Breast epithelium (tissue), 4 donors: ENCODE data around the gene C1orf50. TPM values are rescaled to one million over a fixed set of nuclear protein-coding genes. Genes with fewer than 3 reads are reported as not detected.

ENCODE experiments used
- DNase-seq, 2 donors: peaks; one replicate each; pipeline ENCODE4 v3.0.0-alpha.2; 2019; ENCODE audit warnings: low spot score in 2 of 2
- H3K27ac ChIP-seq, 2 donors: fragments of 200-600 bp; sonication (generic) in 1 of 2; one replicate each; pipeline ENCODE4 v1.5.1; 2016 to 2019; ENCODE audit warnings: mild to moderate bottlenecking in 1 of 2
- H3K27me3 ChIP-seq, 2 donors: fragments of 200-600 bp; sonication (generic) in 1 of 2; one replicate each; pipeline versions ENCODE4 v1.5.1 to v1.6.0; 2017 to 2019; ENCODE audit warnings: control low read depth in 1 of 2, mild to moderate bottlenecking in 1 of 2
- H3K36me3 ChIP-seq: fragments of 200-600 bp; one replicate; pipeline ENCODE4 v1.5.1; 2019
- H3K4me1 ChIP-seq, 2 donors: fragments of 200-600 bp; sonication (generic); one replicate each; pipeline ENCODE4 v1.5.1; 2016 to 2019; ENCODE audit warnings: control low read depth in 1 of 2
- H3K4me3 ChIP-seq, 3 donors: fragments of 200-600 bp; sonication (generic); 1 replicate in 2 of 3; 2 replicates in 1 of 3; pipeline ENCODE4 v1.5.1; 2016 to 2019; ENCODE audit warnings: mild to moderate bottlenecking in 3 of 3, moderate library complexity in 2 of 3
- H3K9me3 ChIP-seq, 2 donors: fragments of 200-600 bp; sonication (generic) in 1 of 2; one replicate each; pipeline ENCODE4 v1.5.1; 2016 to 2019; ENCODE audit warnings: control low read depth in 1 of 2
- POLR2A ChIP-seq: fragments of 450-650 bp; IDR thresholded peaks from one replicate; pipeline ENCODE4 v1.6.1; 2016; ENCODE audit warnings: antibody characterized with exemption, mild to moderate bottlenecking, moderate library complexity
- POLR2AphosphoS5 ChIP-seq, 3 donors: sonication (generic); formaldehyde crosslinking; IDR thresholded peaks; one replicate each; pipeline ENCODE4 v1.6.1; 2017; ENCODE audit warnings: antibody characterized with exemption in 3 of 3
- intact Hi-C: fragments of 100-400 bp; cut with DNase I; formaldehyde crosslinking; loops from one replicate; pipeline ENCODE4 v1.15.1; 2023; ENCODE audit warnings: low total_unique reads
- total RNA-seq, 3 donors: library from RNA; depleted of rRNA; stranded (reverse); fragments of >200 nt; gene quantifications; one replicate each; pipeline ENCODE4 v1.1.0, GENCODE V29; 2016
- TF ChIP-seq, protein P1 (sequence below), 3 donors: fragments of 450-650 bp; IDR thresholded peaks; one replicate each; pipeline ENCODE4 v1.5.1; 2016 to 2017; ENCODE audit warnings: antibody characterized with exemption in 3 of 3, mild to moderate bottlenecking in 3 of 3, moderate library complexity in 3 of 3

C1orf50 gene
- total RNA-seq, 3 donors from 2014 or later = 5.2 to 10.8 (median 6.7) TPM

DNA sequence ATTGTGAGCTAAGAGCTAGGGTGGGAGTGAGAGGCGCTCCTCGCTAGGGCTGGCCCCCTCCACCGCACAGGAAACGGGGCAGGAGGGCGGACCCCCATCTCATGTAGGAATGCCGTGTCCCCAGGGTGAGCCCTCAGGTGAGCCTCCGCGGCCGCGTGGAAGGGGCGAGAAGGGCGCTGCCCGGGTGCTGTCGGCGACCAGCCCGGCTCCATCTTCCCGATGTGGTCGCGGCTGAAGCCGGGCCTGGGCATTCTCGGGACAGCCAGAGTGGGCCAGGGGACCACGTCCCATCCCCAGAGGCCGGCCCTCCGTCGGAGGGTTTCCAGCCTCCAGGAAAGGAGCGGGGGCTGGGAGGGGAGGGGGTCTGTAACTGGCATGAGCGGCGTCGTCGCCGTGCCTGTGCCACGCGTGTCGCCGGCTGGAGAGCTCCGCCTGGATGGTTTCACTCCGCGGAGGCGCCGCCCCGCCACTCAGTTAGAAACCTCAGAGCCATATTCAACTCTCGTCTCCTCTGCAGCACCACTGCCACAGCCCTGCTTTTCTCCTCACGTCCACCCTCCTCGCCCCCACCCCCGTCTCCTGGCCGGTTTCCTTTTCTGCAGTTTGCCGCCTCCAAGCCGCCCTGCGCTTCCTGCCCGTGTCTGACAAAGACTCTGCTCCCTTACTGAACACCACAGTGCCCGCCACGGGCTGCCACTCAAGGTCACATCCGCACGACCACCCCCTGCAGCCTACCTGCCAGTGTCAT, 18.1 kb downstream of the C1orf50 start, which contains the start of gene TMEM269:
Gene TMEM269 (plus strand): TSS at position 46 of the 748 bp plus-strand sequence. CDS start 4,903 bp downstream, outside the sequence.
- H3K9me3 ChIP-seq = no peaks in the 10 kb centered on the region
- no peaks in the 10 kb centered on the region for H3K36me3 ChIP-seq
- intact Hi-C loops = loop anchor here (5.0 kb wide), 1 partner anchor 1877 kb away; no protein-coding TSS in a partner anchor
- H3K4me3 ChIP-seq = peak within 1 kb of the TSS; percentile 36 to 74 (median 52)
- TF ChIP-seq, protein P1, sequence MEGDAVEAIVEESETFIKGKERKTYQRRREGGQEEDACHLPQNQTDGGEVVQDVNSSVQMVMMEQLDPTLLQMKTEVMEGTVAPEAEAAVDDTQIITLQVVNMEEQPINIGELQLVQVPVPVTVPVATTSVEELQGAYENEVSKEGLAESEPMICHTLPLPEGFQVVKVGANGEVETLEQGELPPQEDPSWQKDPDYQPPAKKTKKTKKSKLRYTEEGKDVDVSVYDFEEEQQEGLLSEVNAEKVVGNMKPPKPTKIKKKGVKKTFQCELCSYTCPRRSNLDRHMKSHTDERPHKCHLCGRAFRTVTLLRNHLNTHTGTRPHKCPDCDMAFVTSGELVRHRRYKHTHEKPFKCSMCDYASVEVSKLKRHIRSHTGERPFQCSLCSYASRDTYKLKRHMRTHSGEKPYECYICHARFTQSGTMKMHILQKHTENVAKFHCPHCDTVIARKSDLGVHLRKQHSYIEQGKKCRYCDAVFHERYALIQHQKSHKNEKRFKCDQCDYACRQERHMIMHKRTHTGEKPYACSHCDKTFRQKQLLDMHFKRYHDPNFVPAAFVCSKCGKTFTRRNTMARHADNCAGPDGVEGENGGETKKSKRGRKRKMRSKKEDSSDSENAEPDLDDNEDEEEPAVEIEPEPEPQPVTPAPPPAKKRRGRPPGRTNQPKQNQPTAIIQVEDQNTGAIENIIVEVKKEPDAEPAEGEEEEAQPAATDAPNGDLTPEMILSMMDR (IDR thresholded peaks at IDR 0.05) = no peak
- no peak for TF ChIP-seq POLR2AphosphoS5 (IDR thresholded peaks at IDR 0.05)
- TF ChIP-seq POLR2A = no peak
- no peak within 1 kb of the TSS for H3K27ac ChIP-seq
- no peaks in the 10 kb centered on the region for H3K27me3 ChIP-seq
- H3K4me1 ChIP-seq = no peaks in the 10 kb centered on the region
- no peak for DNase-seq

DNA sequence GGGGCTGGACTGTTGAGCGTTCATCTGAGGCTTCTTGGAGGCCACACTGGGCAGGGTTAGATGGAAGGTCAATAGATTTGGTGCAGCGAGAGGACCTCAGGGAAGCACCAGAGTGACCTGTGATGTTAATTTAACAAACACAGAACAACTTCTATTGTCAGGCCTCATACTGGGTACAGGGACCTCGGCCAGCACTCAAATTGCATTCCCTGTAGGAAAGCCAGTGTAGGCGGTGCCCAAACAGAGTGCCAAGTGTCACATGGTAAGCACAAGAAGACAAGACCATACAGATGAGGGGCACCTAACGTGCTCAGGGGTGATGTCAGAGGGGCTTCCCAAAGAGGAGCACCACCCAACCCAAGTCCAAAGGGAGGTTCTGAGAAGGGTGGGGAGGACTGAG, 19.0 kb downstream of the C1orf50 start:
- intact Hi-C loops = loop anchor here (5.0 kb wide), 1 partner anchor 1876 kb away; no protein-coding TSS in a partner anchor
- TF ChIP-seq POLR2AphosphoS5 (IDR thresholded peaks at IDR 0.05) (no peak), POLR2A (no peak)
- TF ChIP-seq, protein P1 (IDR thresholded peaks at IDR 0.05) = no peak
- no peak for DNase-seq
- Histone ChIP-seq H3K9me3 (no peaks in the 10 kb centered on the region), H3K4me1 (no peaks in the 10 kb centered on the region), H3K27ac (no peak overlapping the region), H3K36me3 (no peaks in the 10 kb centered on the region), H3K27me3 (no peaks in the 10 kb centered on the region), H3K4me3 (no peak overlapping the region)

DNA sequence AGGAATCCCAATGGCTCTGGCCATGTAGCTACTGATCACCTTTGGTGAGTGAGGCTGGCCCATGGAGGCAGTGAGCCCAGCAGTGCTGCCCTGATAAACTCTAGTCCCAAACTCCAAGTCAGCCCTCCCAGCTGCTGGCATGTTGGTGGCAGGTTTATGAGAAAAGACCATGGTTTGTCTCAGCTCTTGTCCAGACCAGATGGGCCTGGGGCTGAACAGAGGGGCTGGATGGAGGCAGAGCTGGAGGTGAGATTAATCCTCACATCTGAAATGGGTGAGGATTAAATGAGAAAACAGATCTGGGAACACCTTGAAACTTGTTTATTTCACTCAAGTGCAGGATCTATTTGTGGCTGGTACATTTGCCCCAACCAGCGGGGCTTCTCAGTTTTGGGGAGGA, 21.0 kb downstream of the C1orf50 start:
- Histone ChIP-seq H3K4me3 (no peak overlapping the region), H3K9me3 (no peaks in the 10 kb centered on the region), H3K27ac (no peak overlapping the region), H3K36me3 (no peaks in the 10 kb centered on the region), H3K4me1 (no peaks in the 10 kb centered on the region), H3K27me3 (no peaks in the 10 kb centered on the region)
- no peak for DNase-seq
- intact Hi-C loops = loop anchor here (5.0 kb wide), 1 partner anchor 1874 kb away; no protein-coding TSS in a partner anchor
- TF ChIP-seq POLR2A = no peak
- TF ChIP-seq POLR2AphosphoS5 (IDR thresholded peaks at IDR 0.05) = no peak
- TF ChIP-seq, protein P1 (IDR thresholded peaks at IDR 0.05) = no peak

DNA sequence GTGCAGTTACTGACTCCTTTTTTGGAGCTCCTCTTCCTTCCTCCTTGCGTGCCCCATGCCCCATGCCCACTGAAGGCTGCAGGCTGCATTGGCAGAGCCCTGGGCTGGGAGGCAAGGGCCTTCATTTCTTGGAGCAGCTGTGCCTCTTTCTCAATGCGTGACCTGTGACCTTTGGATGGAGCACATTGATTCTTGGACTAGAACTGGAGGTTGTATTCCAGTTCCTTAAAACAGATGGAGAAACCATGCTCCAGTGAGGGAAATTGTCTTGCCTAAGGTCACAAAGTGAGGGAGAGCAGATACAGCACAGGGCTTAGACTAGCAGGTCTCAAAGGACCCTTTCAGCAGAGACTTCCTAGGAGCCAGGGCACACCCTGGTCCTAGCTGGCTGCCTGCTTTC, 26.8 kb downstream of the C1orf50 start:
- intact Hi-C loops = no loop called here
- H3K4me1 ChIP-seq = no peaks in the 10 kb centered on the region
- peak overlapping the region in 1 of 2 donors; percentile 30 for H3K27ac ChIP-seq
- DNase-seq = no peak
- H3K27me3 ChIP-seq = no peaks in the 10 kb centered on the region
- no peaks in the 10 kb centered on the region for H3K36me3 ChIP-seq
- no peaks in the 10 kb centered on the region for H3K9me3 ChIP-seq
- H3K4me3 ChIP-seq = no peak overlapping the region
- TF ChIP-seq POLR2A = no peak
- TF ChIP-seq POLR2AphosphoS5 (IDR thresholded peaks at IDR 0.05) = no peak
- TF ChIP-seq, protein P1 (IDR thresholded peaks at IDR 0.05) = no peak

DNA sequence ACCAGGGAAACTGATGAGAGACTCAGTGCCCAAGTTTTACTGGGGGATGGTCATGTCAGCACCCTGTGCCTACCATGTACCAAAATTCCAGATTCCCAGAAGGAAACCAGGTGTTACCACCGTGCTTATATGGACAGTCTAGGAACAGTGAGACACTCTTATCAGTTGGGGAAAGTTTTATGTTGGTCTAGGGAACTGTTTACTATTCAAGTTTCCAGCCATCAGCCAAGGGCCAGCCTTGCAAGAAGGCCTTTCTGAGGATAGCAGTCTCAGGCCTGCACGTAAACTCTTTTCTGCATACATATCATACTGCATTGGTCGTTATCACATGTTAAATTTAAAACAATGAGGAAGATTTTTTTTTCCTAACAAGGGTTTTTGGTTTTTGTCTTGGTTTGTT, 30.4 kb downstream of the C1orf50 start:
- no peaks in the 10 kb centered on the region for H3K27me3 ChIP-seq
- no peaks in the 10 kb centered on the region for H3K9me3 ChIP-seq
- DNase-seq = no peak
- no peak for TF ChIP-seq POLR2A
- TF ChIP-seq POLR2AphosphoS5 (IDR thresholded peaks at IDR 0.05) = no peak
- TF ChIP-seq, protein P1 (IDR thresholded peaks at IDR 0.05) = no peak
- H3K4me3 ChIP-seq = no peak overlapping the region
- no peak overlapping the region for H3K27ac ChIP-seq
- no peaks in the 10 kb centered on the region for H3K36me3 ChIP-seq
- H3K4me1 ChIP-seq = no peaks in the 10 kb centered on the region
- intact Hi-C loops = no loop called here
